Mesothelial cell of epicardium (in vitro differentiated cells): ENCODE data around the gene SYTL3. TPM values are rescaled to one million over a fixed set of nuclear protein-coding genes. Genes with fewer than 3 reads are reported as not detected.

Source experiments
- DNase-seq, 2 experiments: peaks; one replicate each; pipeline ENCODE4 v3.0.0; 2021; ENCODE audit warnings: low spot score in 2 of 2; ENCODE audit not compliant: unreplicated experiment in 2 of 2
- H3K27ac Mint-ChIP-seq: 2 replicates; pipeline ENCODE4 v1.8.0; 2021; ENCODE audit warnings: mixed read lengths
- H3K27me3 Mint-ChIP-seq: 2 replicates; pipeline ENCODE4 v1.8.0; 2021; ENCODE audit warnings: low read depth, mixed read lengths
- H3K36me3 Mint-ChIP-seq: 2 replicates; pipeline ENCODE4 v1.8.0; 2021; ENCODE audit warnings: mixed read lengths
- H3K4me1 Mint-ChIP-seq: 2 replicates; pipeline ENCODE4 v1.8.0; 2021; ENCODE audit warnings: mixed read lengths
- H3K4me3 Mint-ChIP-seq: 2 replicates; pipeline ENCODE4 v1.8.0; 2021; ENCODE audit warnings: mild to moderate bottlenecking, moderate library complexity, mixed read lengths
- H3K9me3 Mint-ChIP-seq: 2 replicates; pipeline ENCODE4 v1.8.0; 2021; ENCODE audit warnings: mixed read lengths
- CTCF ChIP-seq: fragments of 200-600 bp; sonication (generic); IDR thresholded peaks from one replicate; pipeline ENCODE4 v1.5.0; 2021; ENCODE audit warnings: antibody characterized with exemption; ENCODE audit not compliant: unreplicated experiment
- total RNA-seq: library from RNA; stranded (reverse); gene quantifications from 3 replicates; pipeline ENCODE4 v1.2.1, GENCODE V29; 2021

The SYTL3 gene
- total RNA-seq, 1 donor from 2014 or later, result 6.1 TPM

GRCh38 chr6:158765499-158766068 is 115.7 kb downstream of the SYTL3 start:
- H3K9me3 Mint-ChIP-seq, result no peaks in the 10 kb centered on the region
- no peaks in the 10 kb centered on the region for H3K27me3 Mint-ChIP-seq
- peak overlapping the region; percentile 12 for H3K27ac Mint-ChIP-seq
- no peak overlapping the region for H3K4me3 Mint-ChIP-seq
- DNase-seq, result no peak
- no peak for TF ChIP-seq CTCF
- H3K4me1 Mint-ChIP-seq, result peaks cover 24% of the 10 kb centered on the region
- peaks cover 49% of the 10 kb centered on the region for H3K36me3 Mint-ChIP-seq

GRCh38 chr6:158766621-158767455 is 117.0 kb downstream of the SYTL3 start:
- Mint-ChIP-seq H3K9me3 (no peaks in the 10 kb centered on the region), H3K4me3 (no peak overlapping the region), H3K27me3 (no peaks in the 10 kb centered on the region), H3K36me3 (peaks cover 56% of the 10 kb centered on the region), H3K27ac (peak overlapping the region; percentile 41), H3K4me1 (peaks cover 20% of the 10 kb centered on the region)
- no peak for TF ChIP-seq CTCF
- no peak for DNase-seq

GRCh38 chr6:158767709-158768108 is 117.9 kb downstream of the SYTL3 start:
- Mint-ChIP-seq H3K9me3 (no peaks in the 10 kb centered on the region), H3K4me3 (no peak overlapping the region), H3K4me1 (peaks cover 14% of the 10 kb centered on the region), H3K27me3 (no peaks in the 10 kb centered on the region), H3K27ac (peak overlapping the region; percentile 39), H3K36me3 (peaks cover 64% of the 10 kb centered on the region)
- TF ChIP-seq CTCF, result no peak
- DNase-seq, result no peak

- DNase-seq, result no peak
- no peak overlapping the region for H3K4me3 Mint-ChIP-seq
- peaks cover 8% of the 10 kb centered on the region for H3K4me1 Mint-ChIP-seq
- H3K27ac Mint-ChIP-seq, result no peak overlapping the region
- no peak for TF ChIP-seq CTCF
- H3K27me3 Mint-ChIP-seq, result no peaks in the 10 kb centered on the region
- H3K9me3 Mint-ChIP-seq, result no peaks in the 10 kb centered on the region
- H3K36me3 Mint-ChIP-seq, result peaks cover 71% of the 10 kb centered on the region
Measured at GRCh38 chr6:158768436-158768835, 118.6 kb downstream of the SYTL3 start.

- Mint-ChIP-seq H3K27ac (no peak overlapping the region), H3K4me3 (no peak overlapping the region), H3K27me3 (no peaks in the 10 kb centered on the region), H3K4me1 (peaks cover 2% of the 10 kb centered on the region), H3K9me3 (no peaks in the 10 kb centered on the region), H3K36me3 (peaks cover 75% of the 10 kb centered on the region)
- DNase-seq, result no peak
- no peak for TF ChIP-seq CTCF
Measured at GRCh38 chr6:158769234-158769770, 119.4 kb downstream of the SYTL3 start.
